ENCODE results near the gene PIGK. TPM values are rescaled to one million over a fixed set of nuclear protein-coding genes. Genes with fewer than 3 reads are reported as not detected.

Gene PIGK
- total RNA-seq, 4 donors from 2014 or later, result 15.4 to 21.6 (median 19.9) TPM

DNA sequence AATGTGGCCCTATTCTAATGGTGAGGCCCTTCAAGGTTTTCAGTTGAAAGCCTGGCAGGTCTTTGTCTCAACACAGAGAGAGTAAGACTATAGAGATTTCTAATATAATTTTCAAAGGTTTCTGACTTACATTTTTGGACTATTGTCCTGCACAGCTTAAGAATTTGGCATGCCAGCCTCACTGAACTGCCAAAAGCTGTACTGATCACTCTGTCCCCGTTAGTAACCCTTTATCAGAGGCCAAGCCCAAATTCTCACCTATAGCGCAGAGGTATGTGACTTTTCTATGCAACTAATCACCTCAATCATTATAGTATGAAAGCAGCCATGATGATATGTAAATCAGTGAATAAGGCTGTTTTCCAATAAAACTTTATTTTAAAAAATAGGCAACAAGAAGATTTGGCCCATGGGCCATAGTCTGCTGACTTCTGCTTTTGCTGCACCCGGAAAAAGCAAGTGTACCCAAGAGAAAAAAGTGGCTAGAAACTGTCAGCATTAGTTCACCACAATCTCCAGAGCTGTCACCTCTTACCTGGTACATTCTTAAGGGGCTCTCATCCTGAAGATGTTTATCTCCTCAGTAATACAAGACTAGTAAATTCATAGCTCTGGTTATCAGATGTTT, 85.4 kb downstream of the PIGK start:
- TF ChIP-seq CTCF (IDR thresholded peaks at IDR 0.05; ENCODE audit: low read depth), result no peak

DNA sequence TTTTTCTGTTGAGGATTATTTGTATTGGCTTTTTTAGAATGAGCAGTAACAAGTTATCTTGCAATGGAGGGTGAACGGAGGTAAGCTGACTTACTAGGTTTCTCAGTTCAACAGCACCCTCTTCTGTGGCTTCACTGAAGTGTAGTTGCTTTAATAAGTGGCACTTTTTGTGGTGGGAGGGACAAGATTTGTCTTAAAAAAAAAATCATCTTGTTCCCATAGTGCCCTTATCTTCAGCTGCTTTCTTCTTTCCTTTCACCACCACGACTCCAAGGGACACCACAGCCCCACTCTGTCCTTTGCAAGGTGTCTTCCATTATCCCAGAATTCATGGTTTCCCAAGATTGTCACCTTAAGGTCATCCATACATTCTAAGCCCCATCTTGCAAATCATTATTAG, 92.9 kb downstream of the PIGK start:
- TF ChIP-seq CTCF (IDR thresholded peaks at IDR 0.05; ENCODE audit: low read depth), result no peak

DNA sequence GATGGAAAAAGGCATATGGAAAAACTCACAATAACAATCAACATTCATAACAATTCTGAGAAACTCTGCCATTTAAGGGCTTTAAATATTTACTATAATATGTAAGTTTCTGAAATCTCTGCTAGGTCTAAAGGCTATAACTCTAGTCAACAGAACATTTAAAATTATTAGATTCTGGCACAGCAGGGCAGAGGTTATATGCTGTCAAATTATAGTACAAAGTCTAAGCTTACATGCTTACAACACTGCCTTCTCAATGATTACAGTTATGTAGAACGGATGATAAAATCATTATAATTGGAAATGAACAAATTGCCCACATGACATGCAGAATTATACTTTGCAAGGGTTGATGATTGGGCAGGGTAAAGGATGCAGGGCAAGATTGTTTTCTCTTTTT, 97.7 kb downstream of the PIGK start:
- no peak for TF ChIP-seq CTCF (IDR thresholded peaks at IDR 0.05; ENCODE audit: low read depth)

GRCh38 chr1:77120950-77121349, 98.3 kb downstream of the PIGK start:
- TF ChIP-seq CTCF (IDR thresholded peaks at IDR 0.05; ENCODE audit: low read depth), result no peak

GRCh38 chr1:77118712-77119111, 100.5 kb downstream of the PIGK start:
- TF ChIP-seq CTCF (IDR thresholded peaks at IDR 0.05; ENCODE audit: low read depth), result no peak

DNA sequence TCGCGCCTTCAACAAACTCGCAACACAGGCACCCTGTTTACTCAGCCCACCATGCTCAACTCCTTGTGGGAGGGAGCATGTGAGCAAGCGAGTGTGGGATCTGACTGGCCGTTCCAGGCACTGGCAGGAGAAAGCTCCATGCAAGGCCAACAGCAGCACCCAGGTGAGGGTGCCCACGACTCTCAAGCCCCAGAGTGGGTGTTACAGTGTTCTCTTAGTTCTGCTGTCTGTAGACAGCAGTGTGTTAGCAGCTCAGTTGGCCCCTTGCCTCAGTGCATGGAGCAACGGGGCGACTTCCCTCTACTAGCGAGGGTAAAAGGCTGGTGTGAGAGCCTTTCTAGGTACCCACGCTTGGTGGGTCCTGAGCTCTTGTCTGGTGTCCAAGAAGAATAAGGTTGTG, 114.6 kb downstream of the PIGK start:
- TF ChIP-seq CTCF (IDR thresholded peaks at IDR 0.05; ENCODE audit: low read depth), result no peak

GRCh38 chr1:77103486-77103885, 115.7 kb downstream of the PIGK start:
- no peak for TF ChIP-seq CTCF (IDR thresholded peaks at IDR 0.05; ENCODE audit: low read depth)

Measured in subcutaneous adipose tissue (tissue), 4 donors.